ENCODE data around the gene DTX1.
"Not testable (repeated sequence)": the region's sequence is repeated elsewhere in the genome, so short reads cannot be mapped to it uniquely, and the experiment has no call there.

DTX1 gene

DNA sequence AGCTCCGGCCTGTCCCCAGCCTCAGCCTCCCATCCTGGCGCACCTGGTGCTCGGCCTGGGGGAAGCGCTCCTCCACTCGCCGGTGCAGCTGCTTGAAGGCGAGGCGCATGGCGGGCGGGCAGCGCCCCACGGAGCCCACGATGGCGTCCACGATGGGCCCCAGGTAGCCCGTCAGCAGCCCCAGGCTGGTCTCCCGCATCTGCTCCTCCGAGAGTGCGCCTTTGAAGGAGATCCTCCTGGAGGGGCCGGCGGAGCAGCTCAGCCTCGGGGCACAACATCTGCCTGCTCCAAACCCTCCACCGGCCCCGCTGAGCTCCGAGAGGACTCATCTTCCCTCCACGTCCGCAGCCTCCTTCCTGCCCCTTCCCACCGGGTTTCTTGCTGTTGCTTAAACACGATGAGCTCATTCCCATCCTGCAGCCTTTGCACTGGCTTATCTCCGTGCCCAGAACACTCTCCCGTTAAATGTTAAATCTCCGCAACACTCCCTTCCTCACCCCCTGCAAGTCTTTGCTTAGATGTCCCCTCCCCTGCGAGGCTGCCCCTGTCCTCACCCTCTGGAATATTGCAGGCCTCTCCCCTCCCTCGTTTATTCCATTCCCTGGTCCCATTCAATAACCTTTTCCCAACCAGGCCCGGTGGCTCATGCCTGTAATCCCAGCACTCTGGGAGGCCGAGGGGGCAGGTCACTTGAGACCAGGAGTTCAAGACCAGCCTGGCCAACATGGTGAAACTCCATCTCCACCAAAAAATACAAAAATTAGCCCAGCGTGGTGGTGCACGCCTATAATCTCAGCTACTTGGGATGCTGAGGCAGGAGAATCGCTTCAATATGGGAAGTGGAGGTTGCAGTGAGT is 55.7 kb downstream of the DTX1 start:
- H3K4me3 ChIP-seq (ENCODE audit: low read depth, low read length): no peak overlapping the region
- TF ChIP-seq, protein P1, sequence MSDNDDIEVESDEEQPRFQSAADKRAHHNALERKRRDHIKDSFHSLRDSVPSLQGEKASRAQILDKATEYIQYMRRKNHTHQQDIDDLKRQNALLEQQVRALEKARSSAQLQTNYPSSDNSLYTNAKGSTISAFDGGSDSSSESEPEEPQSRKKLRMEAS (IDR thresholded peaks at IDR 0.05; ENCODE audit: low read depth, low read length): no peak
- no peak for TF ChIP-seq POLR2A (IDR thresholded peaks at IDR 0.05; ENCODE audit: extremely low read depth, insufficient read length)
- TF ChIP-seq MYC (IDR thresholded peaks at IDR 0.05; ENCODE audit: low read depth, low read length): no peak
- TF ChIP-seq, protein P2, sequence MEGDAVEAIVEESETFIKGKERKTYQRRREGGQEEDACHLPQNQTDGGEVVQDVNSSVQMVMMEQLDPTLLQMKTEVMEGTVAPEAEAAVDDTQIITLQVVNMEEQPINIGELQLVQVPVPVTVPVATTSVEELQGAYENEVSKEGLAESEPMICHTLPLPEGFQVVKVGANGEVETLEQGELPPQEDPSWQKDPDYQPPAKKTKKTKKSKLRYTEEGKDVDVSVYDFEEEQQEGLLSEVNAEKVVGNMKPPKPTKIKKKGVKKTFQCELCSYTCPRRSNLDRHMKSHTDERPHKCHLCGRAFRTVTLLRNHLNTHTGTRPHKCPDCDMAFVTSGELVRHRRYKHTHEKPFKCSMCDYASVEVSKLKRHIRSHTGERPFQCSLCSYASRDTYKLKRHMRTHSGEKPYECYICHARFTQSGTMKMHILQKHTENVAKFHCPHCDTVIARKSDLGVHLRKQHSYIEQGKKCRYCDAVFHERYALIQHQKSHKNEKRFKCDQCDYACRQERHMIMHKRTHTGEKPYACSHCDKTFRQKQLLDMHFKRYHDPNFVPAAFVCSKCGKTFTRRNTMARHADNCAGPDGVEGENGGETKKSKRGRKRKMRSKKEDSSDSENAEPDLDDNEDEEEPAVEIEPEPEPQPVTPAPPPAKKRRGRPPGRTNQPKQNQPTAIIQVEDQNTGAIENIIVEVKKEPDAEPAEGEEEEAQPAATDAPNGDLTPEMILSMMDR (IDR thresholded peaks at IDR 0.05; ENCODE audit: low read depth, low read length): no peak
- no peak for DNase-seq (ENCODE audit: low read depth)

DNA sequence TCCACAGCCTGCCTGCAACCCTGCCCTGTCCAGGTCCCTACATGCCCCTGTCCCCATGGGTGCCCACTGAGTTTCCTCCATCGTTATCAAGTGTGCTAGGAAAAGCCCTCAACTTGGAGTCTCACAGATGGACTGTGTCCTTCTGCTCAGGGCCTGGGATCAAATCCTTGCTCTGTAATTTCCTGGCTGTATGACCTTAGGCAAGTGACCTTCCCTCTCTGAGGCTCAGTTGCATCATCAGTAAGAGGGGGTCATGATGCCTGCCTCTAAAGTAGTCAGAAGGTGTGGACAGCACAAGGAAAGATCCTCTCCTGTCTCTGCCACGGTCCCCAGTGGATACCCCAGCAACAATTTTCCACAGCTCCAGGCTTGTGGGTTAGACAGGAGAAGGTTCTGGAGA is 56.9 kb downstream of the DTX1 start:
- TF ChIP-seq, protein P1 (IDR thresholded peaks at IDR 0.05; ENCODE audit: low read depth, low read length): no peak
- TF ChIP-seq POLR2A (IDR thresholded peaks at IDR 0.05; ENCODE audit: extremely low read depth, insufficient read length): no peak
- TF ChIP-seq, protein P2 (IDR thresholded peaks at IDR 0.05; ENCODE audit: low read depth, low read length): no peak
- no peak for TF ChIP-seq MYC (IDR thresholded peaks at IDR 0.05; ENCODE audit: low read depth, low read length)
- no peak for DNase-seq (ENCODE audit: low read depth)
- no peak overlapping the region for H3K4me3 ChIP-seq (ENCODE audit: low read depth, low read length)

DNA sequence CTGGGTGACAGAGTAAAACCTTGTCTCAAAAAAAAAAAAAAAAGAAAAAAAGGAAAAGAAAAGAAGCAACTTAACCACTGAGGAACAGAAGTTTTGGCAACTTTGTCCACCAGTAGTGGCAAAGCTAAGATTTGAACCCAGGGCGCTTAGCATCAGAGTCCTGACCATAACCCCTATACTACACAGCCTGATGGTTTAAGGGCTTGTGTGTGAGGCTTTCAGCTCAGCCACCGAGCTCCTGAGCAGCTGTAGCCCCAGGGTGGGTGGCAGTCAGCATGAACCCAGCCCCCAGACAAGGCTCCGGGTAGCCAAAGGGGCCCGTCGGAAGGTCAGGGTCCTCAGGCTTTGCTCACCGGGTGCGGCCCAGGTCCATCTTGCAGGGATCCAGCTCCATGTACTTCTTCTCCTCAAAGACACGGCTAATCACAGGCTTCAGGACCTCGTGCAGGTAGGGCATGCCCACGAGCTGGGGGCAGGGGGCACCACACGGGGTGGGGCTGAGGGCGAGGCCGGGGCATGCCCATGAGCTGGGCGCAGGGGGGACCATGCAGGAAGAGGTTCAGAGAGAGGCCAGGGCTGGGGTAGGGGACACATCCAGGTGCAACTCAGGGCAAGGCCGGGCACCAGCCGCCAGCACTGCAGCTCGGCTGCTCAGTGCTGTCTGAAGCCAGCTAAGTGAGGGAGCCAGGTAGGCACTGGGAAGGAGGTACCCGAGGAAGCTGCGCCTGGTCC is 58.1 kb downstream of the DTX1 start:
- H3K4me3 ChIP-seq (ENCODE audit: low read depth, low read length): no peak overlapping the region
- DNase-seq (ENCODE audit: low read depth): no peak
- TF ChIP-seq, protein P2 (IDR thresholded peaks at IDR 0.05; ENCODE audit: low read depth, low read length): no peak
- TF ChIP-seq, protein P1 (IDR thresholded peaks at IDR 0.05; ENCODE audit: low read depth, low read length): no peak
- TF ChIP-seq MYC (IDR thresholded peaks at IDR 0.05; ENCODE audit: low read depth, low read length) (no peak), POLR2A (IDR thresholded peaks at IDR 0.05; ENCODE audit: extremely low read depth, insufficient read length) (no peak)

DNA sequence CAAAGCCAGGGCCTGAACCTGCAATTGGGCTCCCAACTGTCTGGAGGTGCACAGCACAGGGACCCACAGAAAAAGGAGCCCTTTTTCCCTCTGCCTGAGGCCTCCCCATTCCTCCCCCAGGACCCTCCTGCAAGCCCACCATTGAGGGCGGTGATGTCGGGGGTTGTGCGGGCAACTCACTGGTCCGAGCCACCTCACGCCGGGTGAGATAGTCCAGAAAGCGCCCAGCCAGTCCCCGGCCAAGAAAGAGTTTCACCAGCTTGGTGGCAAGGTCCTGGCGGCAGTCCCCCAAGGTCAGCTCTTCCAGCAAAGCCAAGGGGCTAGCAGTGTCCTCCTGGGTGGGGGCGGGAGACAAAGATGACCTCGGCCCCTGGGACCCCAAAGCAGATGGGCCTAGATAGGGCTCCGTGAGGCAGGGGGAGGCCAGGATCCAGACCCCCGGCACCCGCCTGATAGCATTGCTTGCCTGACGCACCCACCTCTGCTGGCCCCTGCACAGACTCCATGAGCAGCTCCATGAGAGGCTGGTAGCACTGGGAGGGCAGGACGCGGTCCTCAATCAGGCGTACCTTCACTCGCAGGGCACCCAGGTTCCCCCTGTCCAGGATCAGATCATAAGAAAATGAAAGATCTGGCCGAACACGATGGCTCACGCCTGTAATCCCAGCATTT is 59.1 kb downstream of the DTX1 start:
- TF ChIP-seq, protein P2 (IDR thresholded peaks at IDR 0.05; ENCODE audit: low read depth, low read length): no peak
- no peak for TF ChIP-seq POLR2A (IDR thresholded peaks at IDR 0.05; ENCODE audit: extremely low read depth, insufficient read length)
- no peak for DNase-seq (ENCODE audit: low read depth)
- H3K4me3 ChIP-seq (ENCODE audit: low read depth, low read length): no peak overlapping the region

DNA sequence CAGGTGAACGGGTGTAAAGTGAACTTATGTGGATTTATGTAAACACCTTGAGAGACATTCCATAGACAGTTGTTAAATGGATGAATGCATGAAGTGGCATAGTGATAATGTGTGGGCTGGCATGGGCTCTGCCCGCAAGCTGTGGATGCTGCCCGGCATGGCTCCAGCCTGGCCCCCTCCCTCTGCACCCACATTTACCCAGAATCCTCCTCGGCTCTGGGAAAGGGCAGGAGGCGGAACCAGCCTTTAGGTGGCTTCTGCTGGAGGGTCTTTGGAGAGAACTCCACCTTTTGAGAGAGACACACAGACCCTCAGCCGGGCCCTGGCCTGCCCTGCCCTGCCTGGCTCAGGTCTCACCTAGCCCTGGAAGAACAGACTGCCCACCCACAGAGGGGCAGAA is 60.3 kb downstream of the DTX1 start:
- no peak for DNase-seq (ENCODE audit: low read depth)
- no peak overlapping the region for H3K4me3 ChIP-seq (ENCODE audit: low read depth, low read length)
- TF ChIP-seq, protein P1 (IDR thresholded peaks at IDR 0.05; ENCODE audit: low read depth, low read length): no peak
- TF ChIP-seq POLR2A (IDR thresholded peaks at IDR 0.05; ENCODE audit: extremely low read depth, insufficient read length) (no peak), MYC (IDR thresholded peaks at IDR 0.05; ENCODE audit: low read depth, low read length) (no peak)
- TF ChIP-seq, protein P2 (IDR thresholded peaks at IDR 0.05; ENCODE audit: low read depth, low read length): no peak

DNA sequence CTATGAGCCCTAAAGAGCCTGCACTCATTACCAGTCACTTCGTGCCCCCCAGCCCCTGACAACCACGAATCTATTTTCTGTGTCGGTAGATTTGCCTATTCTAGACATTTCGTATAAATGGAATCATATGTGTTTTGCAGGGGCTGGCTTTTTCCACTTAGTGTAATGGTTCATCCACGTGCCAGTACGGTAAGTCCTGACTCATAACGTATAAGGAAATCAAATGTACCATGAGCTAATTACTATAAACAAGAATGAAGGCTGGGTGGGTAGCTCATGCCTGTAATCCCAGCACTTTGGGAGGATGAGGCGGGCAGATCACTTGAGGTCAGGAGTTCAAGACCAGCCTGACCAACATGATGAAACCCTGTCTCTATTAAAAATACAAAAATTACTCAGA is 61.2 kb downstream of the DTX1 start:
- not testable (repeated sequence) for H3K4me3 ChIP-seq (ENCODE audit: low read depth, low read length); DNase-seq (ENCODE audit: low read depth)

Measured in NB4 (cell line).